Activated CD8-positive, alpha-beta memory T cell treated with anti-CD3 and anti-CD28 coated beads for 4 hours (primary cell): ENCODE measurements around the gene SELENOO.
"Not testable (repeated sequence)": the region's sequence is repeated elsewhere in the genome, so short reads cannot be mapped to it uniquely, and the experiment has no call there.

Experiments used
- DNase-seq, 2 donors: peaks; one replicate each; pipeline ENCODE4 v3.0.0-alpha.2; 2020; ENCODE audit warnings: low read depth in 2 of 2

The SELENOO gene, protein sequence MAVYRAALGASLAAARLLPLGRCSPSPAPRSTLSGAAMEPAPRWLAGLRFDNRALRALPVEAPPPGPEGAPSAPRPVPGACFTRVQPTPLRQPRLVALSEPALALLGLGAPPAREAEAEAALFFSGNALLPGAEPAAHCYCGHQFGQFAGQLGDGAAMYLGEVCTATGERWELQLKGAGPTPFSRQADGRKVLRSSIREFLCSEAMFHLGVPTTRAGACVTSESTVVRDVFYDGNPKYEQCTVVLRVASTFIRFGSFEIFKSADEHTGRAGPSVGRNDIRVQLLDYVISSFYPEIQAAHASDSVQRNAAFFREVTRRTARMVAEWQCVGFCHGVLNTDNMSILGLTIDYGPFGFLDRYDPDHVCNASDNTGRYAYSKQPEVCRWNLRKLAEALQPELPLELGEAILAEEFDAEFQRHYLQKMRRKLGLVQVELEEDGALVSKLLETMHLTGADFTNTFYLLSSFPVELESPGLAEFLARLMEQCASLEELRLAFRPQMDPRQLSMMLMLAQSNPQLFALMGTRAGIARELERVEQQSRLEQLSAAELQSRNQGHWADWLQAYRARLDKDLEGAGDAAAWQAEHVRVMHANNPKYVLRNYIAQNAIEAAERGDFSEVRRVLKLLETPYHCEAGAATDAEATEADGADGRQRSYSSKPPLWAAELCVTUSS

DNA sequence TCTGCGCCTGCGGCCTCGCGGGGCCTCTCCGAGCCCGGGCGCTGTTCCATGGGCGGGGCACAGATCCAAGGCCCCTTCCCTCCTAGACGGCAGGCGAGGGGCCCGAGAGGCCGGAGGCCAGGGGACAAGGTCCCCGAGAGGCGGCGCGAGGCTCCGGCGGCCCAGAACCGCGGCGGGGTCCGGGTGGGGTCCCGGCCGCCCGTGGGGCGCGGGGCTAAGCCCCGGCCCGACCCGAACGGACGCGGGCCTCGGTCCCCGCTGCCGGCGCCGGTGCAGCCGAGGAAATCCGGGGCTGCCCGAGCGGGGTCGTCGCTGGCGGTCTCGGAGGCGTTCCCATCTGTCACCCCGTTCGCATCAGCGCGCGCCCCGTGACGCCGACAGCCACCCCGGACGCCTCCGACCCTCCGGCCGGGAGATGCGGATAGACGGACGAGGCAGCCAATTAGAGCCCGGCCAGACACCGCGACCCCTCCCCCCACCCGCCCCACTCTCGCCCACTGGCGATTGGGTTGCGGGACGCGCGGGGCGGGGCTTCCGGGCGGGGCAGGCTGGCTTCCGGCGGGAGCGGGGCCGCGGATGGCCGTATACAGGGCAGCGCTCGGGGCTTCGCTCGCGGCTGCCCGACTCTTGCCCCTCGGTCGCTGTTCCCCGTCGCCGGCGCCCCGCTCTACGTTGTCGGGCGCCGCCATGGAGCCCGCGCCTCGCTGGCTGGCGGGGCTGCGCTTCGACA is at the start of gene SELENOO:
TSS of gene SELENOO (plus strand) at position 551 of the 730 bp plus-strand sequence. CDS start at position 577, 26 bp downstream.
- DNase-seq: peak; percentile 77 to 78

DNA sequence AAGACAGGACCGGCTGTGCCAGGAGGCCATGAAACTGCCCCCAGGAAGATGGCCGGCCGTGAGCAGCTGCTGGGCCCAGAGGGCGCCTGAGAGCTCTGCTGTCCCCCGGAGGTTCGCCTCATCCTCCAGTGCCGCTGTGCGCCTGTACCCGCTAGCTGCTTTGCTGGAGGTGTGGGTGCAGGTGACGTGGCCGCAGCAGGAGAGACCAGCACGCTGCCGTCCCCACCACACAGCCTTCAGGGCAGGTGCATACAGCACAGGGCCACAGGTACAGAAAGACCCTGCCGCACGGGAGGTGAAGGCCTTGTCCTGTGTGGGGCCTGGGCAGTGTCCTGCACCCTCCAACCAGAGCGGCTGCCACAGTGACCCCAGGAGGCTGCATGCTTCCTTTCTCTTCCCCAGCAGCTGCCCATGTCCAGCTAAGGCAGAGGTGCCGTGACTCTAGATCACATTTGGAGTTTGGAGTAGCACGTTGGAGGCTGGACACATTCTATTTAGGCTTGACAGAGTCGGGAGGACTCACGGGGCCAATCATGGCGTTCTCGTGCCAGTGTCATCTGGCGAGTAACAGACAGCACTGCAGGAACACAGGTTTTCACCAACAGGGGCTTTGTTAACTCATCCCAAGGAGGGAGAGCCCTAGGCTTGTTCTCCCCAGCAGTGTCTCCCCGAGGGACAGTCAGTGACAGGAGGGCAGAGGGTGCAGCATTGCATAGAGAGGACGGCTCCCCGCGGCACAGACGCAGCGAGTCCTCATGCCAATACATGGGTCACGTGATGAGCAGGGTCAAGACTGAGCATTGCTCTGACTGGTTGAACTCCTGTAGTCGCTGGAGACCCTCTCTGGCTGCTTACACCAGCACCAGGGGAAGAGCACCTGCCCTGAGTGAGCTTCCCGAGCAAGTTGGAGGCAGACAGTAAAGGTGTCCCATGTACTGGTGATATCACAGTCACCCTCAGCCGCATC is 49.0 kb upstream of the SELENOO start:
- DNase-seq: no peak

DNA sequence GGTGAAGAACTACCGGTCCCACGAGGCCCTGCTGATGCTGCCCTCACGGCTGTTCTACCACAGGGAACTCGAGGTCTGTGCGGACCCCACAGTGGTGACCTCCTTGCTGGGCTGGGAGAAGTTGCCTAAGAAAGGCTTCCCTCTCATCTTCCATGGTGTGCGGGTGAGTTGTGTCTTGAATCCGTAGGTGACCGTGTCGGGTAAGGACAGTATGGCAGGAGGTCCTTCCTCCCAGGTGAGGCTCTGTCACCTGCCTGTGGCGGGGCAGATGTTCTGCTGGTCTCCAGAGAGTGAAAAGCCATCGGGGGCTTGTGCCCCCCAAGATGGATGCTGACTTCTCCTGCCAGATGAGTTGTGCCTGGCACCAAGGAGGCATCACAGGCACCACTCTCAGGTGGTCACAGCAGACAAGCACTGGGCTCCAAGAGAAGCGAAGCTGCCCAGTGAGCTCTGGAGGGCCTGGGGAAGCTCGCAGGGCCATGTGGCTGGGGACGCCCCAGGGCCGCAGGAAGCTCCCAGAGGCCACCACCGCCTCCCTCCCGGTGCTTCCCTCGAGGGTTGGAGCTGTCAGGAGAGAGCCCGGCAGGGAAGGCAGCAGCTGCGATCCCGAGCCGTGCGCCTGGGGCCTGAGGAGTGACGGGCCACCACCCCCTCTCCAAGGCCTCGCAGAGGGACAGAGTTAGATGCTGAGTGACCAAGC is 47.6 kb upstream of the SELENOO start:
- no peak for DNase-seq

GRCh38 chr22:50153756-50154140 is 47.1 kb upstream of the SELENOO start:
- DNase-seq: no peak

DNA sequence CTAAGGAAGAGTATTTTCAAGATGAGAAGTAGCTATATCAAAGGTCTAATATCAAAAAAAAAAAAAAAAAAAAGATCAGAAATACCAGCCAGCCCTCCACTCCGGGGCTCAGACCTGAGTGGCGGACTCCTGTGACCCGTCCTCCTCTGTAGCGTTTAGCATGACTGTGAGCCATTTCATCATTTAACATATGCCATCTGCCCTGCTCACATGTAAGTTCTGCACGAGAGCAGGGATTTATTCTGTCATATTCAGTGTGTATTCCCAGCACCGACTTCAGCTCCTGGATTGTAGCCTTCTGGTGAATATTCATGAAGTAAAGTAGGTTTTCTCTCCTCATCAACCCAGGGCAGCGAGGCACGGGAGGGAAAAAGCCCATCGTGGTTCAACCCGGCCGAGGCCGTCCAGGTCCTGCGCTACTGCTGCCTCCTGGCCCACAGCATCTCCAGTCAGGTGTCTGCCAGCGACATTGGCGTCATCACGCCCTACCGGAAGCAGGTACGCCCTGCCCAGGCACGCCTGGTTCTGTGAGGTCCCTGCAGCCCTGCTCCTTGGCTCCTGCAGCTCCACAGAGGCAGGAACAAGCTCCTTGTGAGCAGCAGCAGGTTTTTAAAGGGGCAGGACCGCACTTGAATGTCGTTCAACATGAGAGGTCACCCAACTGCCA is 43.0 kb upstream of the SELENOO start:
- DNase-seq: no peak

DNA sequence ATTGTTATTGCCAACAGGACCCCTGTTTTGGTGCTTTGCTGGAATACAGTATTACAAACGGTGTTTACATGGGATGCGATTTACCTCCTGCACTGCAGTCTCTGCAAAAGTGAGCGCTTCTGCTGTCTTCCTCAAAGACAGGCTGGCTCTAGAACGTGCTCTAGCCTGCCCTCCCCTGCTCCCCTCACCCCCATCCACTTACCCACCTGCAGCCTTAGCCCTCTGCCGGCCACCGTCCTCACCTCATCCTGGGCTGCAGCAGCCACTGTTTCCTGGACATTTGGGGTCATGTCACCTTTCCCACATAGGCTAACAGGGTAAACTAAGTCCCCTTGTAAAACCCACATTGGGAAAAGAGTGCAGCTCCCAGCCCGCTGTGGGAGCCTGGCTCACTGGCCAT is 39.9 kb upstream of the SELENOO start:
- DNase-seq: no peak

DNA sequence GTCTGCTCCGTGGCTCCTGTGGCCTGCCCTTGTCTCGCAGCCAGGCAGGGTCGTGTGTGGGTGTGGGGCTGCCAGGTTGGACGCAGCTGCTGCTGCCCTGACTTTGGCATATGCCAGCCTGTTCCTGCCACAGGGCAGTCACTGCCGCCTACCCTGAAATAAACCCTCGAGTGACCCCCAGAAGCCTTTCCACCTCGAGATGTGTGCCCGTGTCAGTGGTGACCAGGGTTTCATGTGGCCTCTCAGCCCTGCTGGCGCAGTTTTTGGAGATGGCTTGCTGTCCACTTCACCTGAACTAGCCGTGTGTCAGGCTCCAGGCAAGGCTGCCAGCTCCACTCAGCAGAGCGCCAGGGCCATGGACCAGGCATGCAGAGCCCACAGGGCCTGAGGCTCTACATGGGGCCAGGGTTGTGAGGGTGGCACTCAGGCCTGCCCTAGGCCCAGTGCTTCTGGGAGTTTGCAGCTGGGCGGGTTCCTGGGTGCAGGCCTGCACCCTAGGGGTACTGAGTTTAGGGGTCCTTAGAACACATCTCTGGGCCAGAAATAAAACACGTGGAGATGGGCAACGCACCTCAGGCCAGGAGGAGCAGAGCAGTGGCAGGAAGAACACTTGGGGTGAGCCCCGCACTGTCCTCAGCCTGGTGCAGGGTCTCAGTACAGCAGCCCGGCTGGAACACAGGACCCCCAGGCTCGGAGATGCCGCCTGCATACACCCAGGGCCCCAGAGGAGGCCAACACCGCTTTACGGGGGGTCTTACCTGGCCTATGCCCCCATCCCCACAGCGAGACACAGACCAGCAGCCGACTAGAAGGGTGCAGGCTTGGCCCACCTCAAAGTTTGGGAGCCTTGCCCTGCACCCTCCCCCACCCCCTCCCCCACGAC is 39.1 kb upstream of the SELENOO start:
- DNase-seq: no peak

DNA sequence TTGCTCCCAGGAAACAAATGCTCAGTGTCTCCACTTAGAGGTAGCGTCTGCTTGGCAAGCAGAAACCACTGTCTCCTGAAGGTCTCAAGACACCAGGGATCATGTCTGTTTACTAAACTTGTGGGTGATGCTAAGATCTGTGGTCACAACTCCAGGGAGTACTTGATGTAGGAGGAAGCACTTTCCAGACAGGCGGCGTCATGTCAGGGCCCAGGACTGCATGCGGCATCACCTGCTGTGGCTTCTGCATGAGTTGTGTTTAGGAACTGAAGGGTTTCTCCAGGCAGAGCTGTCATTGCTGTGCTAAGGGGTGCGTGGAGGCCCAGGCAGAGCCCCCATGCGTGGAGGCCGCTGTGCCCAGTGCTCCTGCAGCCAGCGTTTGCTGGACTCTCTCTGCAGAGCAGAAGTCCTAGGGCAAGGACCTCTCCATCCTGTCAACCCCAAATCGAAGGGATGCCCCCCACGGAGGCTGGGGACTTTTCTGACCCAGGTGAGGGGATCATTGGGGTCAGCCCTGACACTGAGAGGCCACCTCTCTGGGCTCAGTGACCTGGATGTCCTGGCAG is 38.3 kb upstream of the SELENOO start:
- no peak for DNase-seq

DNA sequence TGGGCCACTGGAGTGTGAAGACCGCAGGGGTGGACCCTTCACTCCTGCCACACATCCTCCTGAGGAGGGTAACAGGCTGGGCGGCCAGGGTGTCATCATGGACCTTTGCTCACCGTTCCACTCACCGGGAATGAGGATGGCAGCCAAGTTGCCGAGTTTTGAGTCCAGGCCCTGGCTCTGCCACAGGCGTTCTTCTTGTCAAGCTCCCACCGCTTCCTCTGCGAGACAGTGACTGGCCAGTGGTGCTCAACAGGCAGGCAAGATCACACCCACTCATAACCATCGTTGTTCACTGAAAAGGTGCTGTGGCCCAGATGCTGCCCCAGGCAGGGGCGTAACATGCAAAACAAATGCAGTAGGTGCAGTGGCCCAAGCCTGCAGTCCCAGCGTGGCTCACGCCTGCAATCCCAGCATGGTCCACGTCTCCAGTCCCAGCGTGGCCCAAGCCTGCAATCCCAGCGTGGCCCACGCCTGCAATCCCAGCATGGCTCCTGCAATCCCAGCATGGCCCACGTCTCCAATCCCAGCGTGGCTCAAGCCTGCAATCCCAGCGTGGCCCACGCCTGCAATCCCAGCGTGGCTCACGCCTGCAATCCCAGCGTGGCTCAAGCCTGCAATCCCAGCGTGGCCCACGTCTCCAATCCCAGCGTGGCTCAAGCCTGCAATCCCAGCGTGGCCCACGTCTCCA is 35.2 kb upstream of the SELENOO start:
- DNase-seq: no peak

DNA sequence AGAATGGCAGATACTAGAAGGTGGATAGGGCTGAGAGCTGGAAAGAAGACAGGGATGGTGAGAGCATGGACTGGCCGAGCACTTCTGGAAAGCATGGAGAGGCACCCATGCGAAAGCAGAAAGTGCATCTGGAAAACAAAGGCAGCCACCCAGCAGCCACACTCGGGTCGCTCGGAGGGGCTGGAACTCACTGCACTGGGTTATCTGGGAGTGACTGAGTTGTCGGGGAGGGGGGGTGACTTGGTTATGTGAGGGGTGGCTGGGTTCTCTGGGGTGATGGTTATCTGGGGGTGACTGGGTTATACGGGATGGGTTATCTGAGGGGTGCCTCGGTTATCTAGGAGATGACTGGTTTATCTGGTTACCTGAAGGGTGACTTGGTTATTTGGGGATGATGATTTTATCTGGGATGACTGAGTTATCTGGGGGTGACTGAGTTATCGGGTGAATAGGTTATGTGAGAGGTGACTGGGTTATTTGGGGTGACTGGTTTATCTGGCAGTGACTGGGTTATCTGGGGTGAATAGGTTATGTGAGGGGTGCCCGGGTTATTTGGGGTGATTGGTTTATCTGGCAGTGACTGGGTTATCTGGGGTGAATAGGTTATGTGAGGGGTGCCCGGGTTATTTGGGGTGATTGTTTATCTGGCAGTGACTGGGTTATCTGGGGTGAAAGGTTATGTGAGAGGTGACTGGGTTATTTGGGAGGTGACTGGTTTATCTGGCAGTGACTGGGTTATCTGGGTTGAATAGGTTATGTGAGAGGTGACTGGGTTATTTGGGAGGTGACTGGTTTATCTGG is 32.9 kb upstream of the SELENOO start:
- no peak for DNase-seq

DNA sequence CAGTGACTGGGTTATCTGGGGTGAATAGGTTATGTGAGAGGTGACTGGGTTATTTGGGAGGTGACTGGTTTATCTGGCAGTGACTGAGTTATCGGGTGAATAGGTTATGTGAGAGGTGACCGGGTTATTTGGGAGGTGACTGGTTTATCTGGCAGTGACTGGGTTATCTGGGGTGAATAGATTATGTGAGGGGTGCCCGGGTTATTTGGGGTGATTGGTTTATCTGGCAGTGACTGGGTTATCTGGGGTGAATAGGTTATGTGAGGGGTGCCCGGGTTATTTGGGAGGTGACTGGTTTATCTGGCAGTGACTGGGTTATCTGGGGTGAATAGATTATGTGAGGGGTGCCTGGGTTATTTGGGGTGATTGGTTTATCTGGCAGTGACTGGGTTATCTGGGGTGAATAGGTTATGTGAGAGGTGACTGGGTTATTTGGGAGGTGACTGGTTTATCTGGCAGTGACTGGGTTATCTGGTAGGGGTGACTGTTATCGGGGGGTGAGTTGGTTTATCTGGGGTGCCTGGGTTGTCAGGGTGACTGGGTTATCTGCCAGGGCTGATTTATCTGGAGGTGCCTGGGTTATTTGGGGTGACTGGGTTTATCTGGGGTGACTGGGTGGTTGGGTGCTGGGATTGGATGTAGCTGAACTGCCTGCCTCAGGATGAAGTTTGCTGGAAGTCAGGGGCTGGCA is 32.2 kb upstream of the SELENOO start:
- not testable (repeated sequence) for DNase-seq

GRCh38 chr22:50169181-50169759 is 31.5 kb upstream of the SELENOO start:
- no peak for DNase-seq

DNA sequence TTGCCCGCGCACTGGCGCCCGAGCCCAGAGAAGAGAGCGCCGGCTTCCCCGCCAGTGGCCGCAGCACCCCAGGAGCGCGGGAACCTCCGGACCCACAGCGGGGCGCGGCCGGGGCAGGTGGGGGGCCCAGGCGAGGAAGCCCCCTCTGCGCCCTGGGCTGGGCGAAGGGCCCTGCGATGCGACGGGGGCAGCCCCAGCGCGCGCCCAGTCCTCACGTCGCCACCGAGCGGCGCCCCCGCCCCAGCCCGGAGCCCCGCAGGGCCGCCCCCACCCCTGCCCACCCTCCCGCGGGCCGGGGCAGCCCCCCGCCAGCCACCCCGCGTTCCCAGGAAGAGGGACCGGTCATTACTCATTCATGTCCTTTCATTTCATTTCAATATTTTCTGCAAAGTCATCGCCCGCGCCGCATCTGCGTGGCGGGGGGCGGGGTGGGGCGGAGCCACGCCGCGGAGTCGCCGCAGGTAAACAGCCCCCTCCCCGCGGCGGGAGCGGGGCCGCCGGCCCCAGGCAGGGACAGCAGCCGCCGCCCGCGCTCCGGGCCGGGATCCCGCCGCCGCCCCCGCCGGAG is 31.0 kb upstream of the SELENOO start:
- DNase-seq: no peak

DNA sequence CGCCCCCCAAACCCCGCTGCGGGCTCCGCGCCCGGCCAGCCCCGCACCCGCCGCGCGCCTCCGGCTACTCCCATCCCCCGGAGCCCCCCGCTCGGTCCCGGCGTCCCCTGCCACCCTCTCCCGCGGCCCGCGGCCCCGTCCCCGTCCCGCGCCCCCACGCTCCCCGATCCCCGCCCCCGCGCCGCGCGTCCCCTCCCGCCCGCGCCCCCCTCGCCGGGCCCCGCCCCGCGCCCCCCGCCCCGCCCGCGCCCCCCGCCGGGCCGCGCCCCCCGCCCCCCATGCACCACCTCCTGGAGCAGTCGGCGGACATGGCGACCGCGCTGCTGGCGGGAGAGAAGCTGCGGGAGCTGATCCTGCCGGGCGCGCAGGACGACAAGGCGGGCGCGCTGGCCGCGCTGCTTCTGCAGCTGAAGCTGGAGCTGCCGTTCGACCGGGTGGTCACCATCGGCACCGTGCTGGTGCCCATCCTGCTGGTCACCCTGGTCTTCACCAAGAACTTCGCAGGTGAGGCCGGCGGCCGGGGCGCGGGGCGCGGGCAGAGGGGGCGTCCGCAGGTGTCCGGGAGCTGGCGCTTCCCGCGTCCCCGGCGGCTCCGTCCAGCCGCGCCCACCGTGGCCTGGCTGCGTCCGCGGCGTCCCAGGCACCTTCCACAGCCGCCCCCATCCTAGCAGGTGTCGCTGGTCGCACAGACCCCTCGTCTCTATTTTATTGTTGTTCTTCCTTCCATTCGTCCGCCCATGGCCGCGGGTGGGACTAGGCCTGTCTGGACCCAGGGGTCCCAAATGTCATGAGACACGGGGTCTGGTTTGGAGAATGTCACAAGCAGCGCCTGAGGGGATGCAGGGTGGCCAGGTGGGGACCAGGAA is 30.1 kb upstream of the SELENOO start, which contains the start of gene PANX2:
TSS of gene PANX2 (plus strand) at position 279 of the 866 bp plus-strand sequence. CDS start at position 279, 0 bp downstream.
- DNase-seq: no peak
